ENCODE data around the gene DMC1.

- TF ChIP-seq, protein P1, sequence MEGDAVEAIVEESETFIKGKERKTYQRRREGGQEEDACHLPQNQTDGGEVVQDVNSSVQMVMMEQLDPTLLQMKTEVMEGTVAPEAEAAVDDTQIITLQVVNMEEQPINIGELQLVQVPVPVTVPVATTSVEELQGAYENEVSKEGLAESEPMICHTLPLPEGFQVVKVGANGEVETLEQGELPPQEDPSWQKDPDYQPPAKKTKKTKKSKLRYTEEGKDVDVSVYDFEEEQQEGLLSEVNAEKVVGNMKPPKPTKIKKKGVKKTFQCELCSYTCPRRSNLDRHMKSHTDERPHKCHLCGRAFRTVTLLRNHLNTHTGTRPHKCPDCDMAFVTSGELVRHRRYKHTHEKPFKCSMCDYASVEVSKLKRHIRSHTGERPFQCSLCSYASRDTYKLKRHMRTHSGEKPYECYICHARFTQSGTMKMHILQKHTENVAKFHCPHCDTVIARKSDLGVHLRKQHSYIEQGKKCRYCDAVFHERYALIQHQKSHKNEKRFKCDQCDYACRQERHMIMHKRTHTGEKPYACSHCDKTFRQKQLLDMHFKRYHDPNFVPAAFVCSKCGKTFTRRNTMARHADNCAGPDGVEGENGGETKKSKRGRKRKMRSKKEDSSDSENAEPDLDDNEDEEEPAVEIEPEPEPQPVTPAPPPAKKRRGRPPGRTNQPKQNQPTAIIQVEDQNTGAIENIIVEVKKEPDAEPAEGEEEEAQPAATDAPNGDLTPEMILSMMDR (IDR thresholded peaks at IDR 0.05; ENCODE audit: low read length): no peak
- no peak for TF ChIP-seq EZH2 (optimal IDR thresholded peaks at IDR 0.05; ENCODE audit: low read depth, low read length)
- no peak for TF ChIP-seq EZH2phosphoT487 (IDR thresholded peaks at IDR 0.05; ENCODE audit: low read length)
Measured at GRCh38 chr22:38531251-38531938, 38.6 kb downstream of the DMC1 start.
